IPS-11a (cell line): ENCODE measurements around the gene SLC41A1.

Source experiments
- H3K4me3 ChIP-seq: one replicate; pipeline ENCODE4 v1.5.1; 2013; ENCODE audit warnings: low read depth, low read length, control low read depth

SLC41A1 gene

DNA sequence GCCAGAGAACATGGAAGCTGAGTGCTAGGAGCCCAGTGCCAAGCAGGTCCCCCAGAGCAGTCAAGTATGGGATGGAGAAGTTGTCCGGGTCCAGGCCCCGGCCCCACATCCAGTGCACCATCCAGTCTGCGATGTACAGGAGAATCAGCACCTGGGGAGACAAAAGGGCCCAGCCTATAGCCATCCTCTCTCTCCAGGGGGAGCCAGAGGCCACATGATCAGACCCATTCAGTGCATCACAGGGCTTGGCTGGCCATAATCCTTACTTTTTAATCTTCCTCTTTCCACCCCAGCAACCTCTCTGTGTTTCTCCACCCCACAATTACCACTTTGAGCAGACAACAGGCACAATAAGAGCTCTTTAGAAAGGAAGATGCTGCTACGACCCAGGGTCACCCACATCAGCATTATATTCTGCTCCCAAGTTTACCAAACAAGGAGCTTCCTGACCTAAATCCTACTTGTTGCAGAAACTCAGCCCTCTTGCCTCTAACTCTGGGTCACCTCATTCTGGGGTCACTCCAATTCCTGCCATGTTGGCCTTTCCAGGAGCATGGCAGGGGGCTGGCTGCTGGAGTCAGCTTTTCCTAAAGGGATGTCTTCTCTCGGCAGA lies 21.3 kb downstream of the SLC41A1 start:
- no peak overlapping the region for H3K4me3 ChIP-seq

- H3K4me3 ChIP-seq, result no peak overlapping the region
Observed at GRCh38 chr1:205787287-205787916, 25.6 kb downstream of the SLC41A1 start.

- H3K4me3 ChIP-seq, result no peak overlapping the region
Observed at GRCh38 chr1:205786601-205787000, 26.4 kb downstream of the SLC41A1 start.

DNA sequence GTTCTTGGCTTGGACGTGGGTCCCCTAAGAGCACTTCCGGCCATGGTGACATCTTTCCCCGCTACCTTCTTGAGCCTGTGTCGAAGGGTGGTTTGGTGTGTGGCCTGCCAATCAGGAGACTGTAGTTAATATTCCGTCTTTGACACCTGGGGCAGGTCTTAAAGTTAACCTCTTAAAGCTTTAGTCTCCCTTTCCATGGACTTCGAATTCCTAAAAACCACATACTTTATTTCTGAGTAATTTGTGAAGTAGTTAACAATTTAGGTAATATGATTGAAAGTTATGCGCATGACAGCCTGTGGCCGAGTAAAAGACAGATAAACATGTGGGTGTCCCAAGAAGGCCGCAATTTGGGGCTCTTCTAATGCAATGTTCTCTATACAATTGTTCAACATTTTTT lies 27.6 kb downstream of the SLC41A1 start:
- no peak overlapping the region for H3K4me3 ChIP-seq

- H3K4me3 ChIP-seq, result no peak overlapping the region
Observed at GRCh38 chr1:205783904-205784303, 29.1 kb downstream of the SLC41A1 start.

GRCh38 chr1:205783433-205783795 lies 29.6 kb downstream of the SLC41A1 start:
- H3K4me3 ChIP-seq, result no peak overlapping the region

GRCh38 chr1:205782627-205783432 lies 30.2 kb downstream of the SLC41A1 start:
- H3K4me3 ChIP-seq, result no peak overlapping the region

DNA sequence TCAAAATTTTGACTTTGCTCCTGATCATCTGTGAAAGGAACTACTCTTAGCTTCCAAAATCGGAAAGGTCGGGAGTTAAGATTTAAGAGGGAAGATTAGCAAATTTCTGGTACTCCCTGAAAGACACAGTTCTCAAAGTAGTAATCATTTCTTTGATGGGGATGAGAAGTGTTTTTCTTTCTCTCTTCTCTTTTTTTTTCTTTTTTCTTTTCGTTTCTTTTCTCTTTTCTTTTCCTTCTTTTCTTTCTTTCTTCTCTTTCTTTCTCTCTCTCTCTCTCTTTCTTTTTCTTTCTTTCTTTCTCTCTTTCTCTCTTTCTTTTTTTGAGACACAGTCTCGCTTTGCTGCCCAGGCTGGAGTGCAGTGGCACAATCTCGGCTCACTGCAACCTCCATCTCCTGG lies 32.7 kb downstream of the SLC41A1 start:
- no peak overlapping the region for H3K4me3 ChIP-seq

DNA sequence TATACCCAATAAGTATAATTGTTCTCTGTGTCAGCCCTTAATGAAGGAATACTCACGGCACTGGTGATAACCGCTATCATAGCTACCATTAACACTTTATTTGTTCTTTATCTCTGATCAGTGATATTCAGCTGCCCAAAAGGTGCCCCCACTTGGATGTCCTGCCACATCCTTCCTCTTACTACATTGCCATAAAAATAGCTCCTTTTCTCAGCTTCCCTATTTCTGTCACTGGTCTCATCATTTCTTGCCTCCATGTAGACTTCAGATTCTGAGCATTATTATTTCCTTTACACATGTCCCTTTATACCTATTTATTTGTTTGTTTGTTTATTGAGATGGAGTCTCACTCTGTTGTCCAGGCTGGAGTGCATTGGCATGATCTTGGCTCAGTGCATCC lies 35.0 kb downstream of the SLC41A1 start:
- H3K4me3 ChIP-seq, result no peak overlapping the region

- peak overlapping the region; percentile 67 for H3K4me3 ChIP-seq
Observed at GRCh38 chr1:205775717-205776056, 37.3 kb downstream of the SLC41A1 start.

DNA sequence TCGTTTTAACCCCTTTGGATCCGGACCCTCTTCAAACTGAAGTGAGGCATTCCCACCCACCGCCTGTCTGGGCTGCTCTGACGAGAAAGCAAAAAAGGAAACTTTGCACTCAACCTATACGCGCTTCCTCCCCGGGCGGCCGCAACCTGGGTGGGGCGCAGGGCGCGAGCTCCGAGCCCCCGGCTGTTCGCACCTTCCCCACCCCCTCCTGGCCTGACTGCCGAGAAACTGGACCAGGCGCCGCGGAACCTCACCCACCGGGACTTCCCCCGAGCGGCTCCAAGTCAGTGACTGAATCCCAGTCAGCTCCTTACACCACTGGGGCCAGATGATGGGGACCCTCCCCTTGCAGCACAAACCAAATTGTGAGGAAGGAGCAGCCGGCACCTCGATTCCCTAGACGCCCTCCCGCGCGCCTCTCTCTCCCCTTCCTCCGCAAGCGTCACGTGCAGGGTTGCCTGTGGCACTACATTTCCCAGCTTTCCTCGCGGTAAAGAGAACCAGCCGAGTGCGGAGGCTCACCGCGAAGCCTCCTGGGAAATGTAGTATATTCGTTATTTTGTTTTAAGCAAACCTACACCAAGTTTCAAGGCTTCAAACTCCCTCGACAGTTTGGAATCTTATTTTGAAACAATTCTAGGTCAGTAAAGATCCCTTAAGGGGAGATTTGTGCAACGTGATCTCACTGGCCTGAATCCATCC lies 37.8 kb downstream of the SLC41A1 start, which contains the start of gene RAB29:
Gene RAB29, minus strand, starts transcription at position 468 of the 702 bp plus-strand sequence. CDS start 526 bp downstream, outside the sequence.
- H3K4me3 ChIP-seq, result peak within 1 kb of the TSS; percentile 67

GRCh38 chr1:205774198-205775014 lies 38.6 kb downstream of the SLC41A1 start:
- peak overlapping the region; percentile 67 for H3K4me3 ChIP-seq

DNA sequence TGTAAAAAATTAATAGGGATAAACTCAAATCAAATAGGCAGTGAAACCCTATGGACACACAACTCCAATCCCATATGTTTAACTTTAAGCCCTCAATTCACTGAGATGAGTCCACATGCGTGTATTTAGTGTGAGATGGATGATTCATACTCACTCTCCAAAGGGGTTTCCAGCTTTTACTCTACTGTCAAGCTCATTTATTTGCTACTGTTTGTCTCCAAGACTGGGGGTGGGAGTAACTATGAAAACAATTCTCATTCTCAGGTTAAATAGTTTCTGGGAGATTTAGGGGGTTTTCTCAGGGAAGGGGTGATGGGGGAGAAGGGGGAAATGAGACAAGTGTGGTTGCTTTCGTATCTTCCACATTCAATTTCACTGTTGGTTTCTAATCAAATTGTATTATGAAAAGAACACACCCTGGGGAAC lies 40.4 kb downstream of the SLC41A1 start:
- H3K4me3 ChIP-seq, result no peak overlapping the region

DNA sequence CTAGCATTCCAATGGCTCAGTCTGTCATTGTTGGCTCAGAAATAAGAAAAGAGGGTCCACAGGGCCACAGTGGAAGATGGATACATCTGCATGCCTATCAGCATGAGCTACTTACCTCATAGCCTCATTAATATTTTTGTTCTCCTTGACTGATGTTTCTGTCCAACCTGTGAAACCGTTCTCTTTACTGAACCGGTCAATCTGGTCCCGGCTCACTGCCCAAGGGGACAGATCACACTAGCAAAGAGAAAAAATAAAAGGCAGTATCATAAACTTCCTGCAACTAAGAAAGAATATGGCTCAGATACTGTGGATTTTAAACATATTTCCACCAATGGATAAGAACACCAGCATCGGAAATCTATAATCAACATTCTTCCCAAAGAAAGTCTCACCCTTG lies 42.4 kb downstream of the SLC41A1 start:
- no peak overlapping the region for H3K4me3 ChIP-seq

- no peak overlapping the region for H3K4me3 ChIP-seq
Observed at GRCh38 chr1:205769641-205770365, 43.2 kb downstream of the SLC41A1 start.

GRCh38 chr1:205767248-205767647 lies 45.8 kb downstream of the SLC41A1 start:
- H3K4me3 ChIP-seq, result no peak overlapping the region

DNA sequence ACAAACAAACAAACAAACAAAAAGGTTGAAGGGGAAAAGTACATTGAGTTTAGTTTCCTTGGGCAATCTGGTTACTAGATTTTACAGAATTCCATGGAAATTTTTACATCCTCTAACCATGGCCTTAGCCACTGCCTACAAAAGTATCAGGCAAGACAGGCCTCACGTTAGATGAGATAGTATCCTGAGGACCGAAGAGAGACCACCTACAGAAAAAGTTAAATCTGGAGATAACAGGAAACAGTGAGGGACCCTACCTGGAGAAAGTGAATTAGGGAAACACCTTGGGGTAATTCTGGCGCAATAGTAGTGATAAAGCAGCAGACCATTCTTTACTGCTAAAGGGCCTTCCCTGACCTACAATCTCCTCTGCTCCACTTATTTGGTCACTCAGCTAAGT lies 46.4 kb downstream of the SLC41A1 start:
- no peak overlapping the region for H3K4me3 ChIP-seq

DNA sequence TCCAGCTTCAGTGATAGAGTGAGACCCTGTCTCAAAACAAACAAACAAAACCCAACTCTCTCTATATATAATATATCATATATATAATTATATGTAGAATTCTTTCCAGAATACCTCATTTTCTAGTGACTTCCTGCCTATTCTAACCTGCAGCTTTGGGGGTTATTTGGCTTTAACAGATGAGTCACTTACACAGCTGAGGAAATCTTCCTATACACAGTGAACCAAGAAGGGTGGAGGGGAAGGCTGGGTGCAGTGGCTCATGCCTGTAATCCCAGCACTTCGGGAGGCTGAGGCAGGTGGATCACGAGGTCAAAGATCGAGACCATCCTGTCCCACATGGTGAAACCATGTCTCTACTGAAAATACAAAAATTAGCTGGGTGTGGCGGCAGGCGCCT lies 47.0 kb downstream of the SLC41A1 start:
- no peak overlapping the region for H3K4me3 ChIP-seq

- H3K4me3 ChIP-seq, result no peak overlapping the region
Observed at GRCh38 chr1:205764578-205764977, 48.4 kb downstream of the SLC41A1 start.

DNA sequence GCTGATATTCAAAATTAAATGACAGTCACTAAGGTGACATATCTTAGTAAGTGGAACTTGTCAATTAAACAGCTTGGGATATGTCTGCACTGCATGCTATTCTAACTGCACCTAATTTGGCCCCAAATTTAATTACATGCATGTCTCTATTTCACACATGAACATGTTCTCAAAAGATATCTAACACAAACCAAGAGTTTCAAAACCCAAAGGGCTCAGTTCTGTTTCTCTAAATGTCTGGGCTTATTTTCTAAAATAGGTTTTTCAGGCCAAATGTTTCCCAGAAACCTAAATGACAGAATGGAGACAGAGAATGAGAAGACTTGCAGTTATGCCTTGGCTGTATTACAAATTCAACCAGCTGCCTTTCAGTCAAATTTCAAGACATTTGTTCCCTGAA lies 49.0 kb downstream of the SLC41A1 start:
- H3K4me3 ChIP-seq, result no peak overlapping the region
